Body of pancreas (tissue), 4 donors: ENCODE results near the gene NELFCD. TPM values are rescaled to one million over a fixed set of nuclear protein-coding genes. Genes with fewer than 3 reads are reported as not detected.

ENCODE experiments used
- ATAC-seq: fragments of 150-250 bp; one replicate; pipeline ENCODE4 v1.9.1; 2016
- DNase-seq, 4 donors: peaks; one replicate each; pipeline ENCODE4 v3.0.0-alpha.2; 2019
- H3K27ac ChIP-seq, 4 donors: fragments of 200-600 bp; sonication (generic); 1 replicate in 3 of 4; 2 replicates in 1 of 4; pipeline versions ENCODE4 v1.5.1 to v1.6.1; 2016 to 2019; ENCODE audit warnings: mild to moderate bottlenecking in 1 of 4, mixed read lengths in 1 of 4, moderate library complexity in 1 of 4
- H3K27me3 ChIP-seq, 2 donors: fragments of 200-600 bp; sonication (generic); one replicate each; pipeline ENCODE4 v1.6.0; 2016; ENCODE audit warnings: mild to moderate bottlenecking in 1 of 2
- H3K36me3 ChIP-seq, 2 donors: fragments of 200-600 bp; sonication (generic); replicated peaks in 1 of 2; 2 replicates each; pipeline ENCODE4 v1.5.1; 2016; ENCODE audit warnings: low read depth in 2 of 2; ENCODE audit not compliant: insufficient read depth in 1 of 2
- H3K4me1 ChIP-seq: fragments of 200-600 bp; sonication (generic); one replicate; pipeline ENCODE4 v1.6.0; 2016
- H3K4me3 ChIP-seq, 2 donors: fragments of 200-600 bp; sonication (generic); 1 replicate in 1 of 2; 2 replicates in 1 of 2; pipeline ENCODE4 v1.5.1; 2016 to 2019
- H3K9me3 ChIP-seq, 3 donors: fragments of 200-600 bp; sonication (generic); 1 replicate in 2 of 3; 2 replicates in 1 of 3; pipeline ENCODE4 v1.5.1; 2016
- CTCF ChIP-seq, 7 experiments: fragments of 450-650 bp in 4 of 7; fragments of 200-600 bp in 3 of 7; sonication (generic) in 3 of 7; IDR thresholded peaks; one replicate each; pipeline ENCODE4 v1.5.1; 2016 to 2019; ENCODE audit warnings: antibody characterized with exemption in 7 of 7
- POLR2A ChIP-seq, 3 donors: fragments of 450-650 bp; IDR thresholded peaks; one replicate each; pipeline ENCODE4 v1.6.1; 2016; ENCODE audit warnings: antibody characterized with exemption in 3 of 3, mild to moderate bottlenecking in 2 of 3
- WGBS, 2 donors: methylation state at CpG; one replicate each; pipeline ENCODE4 v1.1.5; 2017; 5-methylcytosine and 5-hydroxymethylcytosine counted together
- intact Hi-C: fragments of 100-400 bp; cut with DNase I; formaldehyde crosslinking; loops from one replicate; pipeline ENCODE4 v1.15.1; 2023
- total RNA-seq, 2 donors: library from RNA; depleted of rRNA; stranded (reverse); fragments of >200 nt; gene quantifications; one replicate each; pipeline ENCODE4 v1.1.0, GENCODE V29; 2016

NELFCD gene
- total RNA-seq, 2 donors from 2014 or later: 35.9 to 45.9 TPM

- intact Hi-C loops: no loop called here
- H3K27ac ChIP-seq: no peak overlapping the region
- no peak for TF ChIP-seq POLR2A (IDR thresholded peaks at IDR 0.05)
- no peak for TF ChIP-seq CTCF (IDR thresholded peaks at IDR 0.05)
- no peaks in the 10 kb centered on the region for H3K9me3 ChIP-seq
- peaks cover 46% of the 10 kb centered on the region for H3K4me1 ChIP-seq
- ATAC-seq: no peak
- peaks cover 0 to 12% of the 10 kb centered on the region in 2 donors for H3K36me3 ChIP-seq
- DNase-seq: no peak
- 82 to 88% methylated on average over 8 of the region's 8 CpGs for WGBS, 2 donors
- H3K4me3 ChIP-seq: no peak overlapping the region
- no peaks in the 10 kb centered on the region for H3K27me3 ChIP-seq
Observed at GRCh38 chr20:59027741-59028320, 46.8 kb downstream of the NELFCD start.

GRCh38 chr20:59028812-59029211, 47.8 kb downstream of the NELFCD start:
- intact Hi-C loops: no loop called here
- 47 to 56% methylated on average over 2 of the region's 2 CpGs for WGBS, 2 donors
- H3K9me3 ChIP-seq: no peaks in the 10 kb centered on the region
- no peak for TF ChIP-seq POLR2A (IDR thresholded peaks at IDR 0.05)
- TF ChIP-seq CTCF (IDR thresholded peaks at IDR 0.05): no peak
- H3K4me1 ChIP-seq: peaks cover 49% of the 10 kb centered on the region
- H3K36me3 ChIP-seq: peaks cover 0 to 12% of the 10 kb centered on the region in 2 donors
- no peak overlapping the region for H3K27ac ChIP-seq
- H3K4me3 ChIP-seq: no peak overlapping the region
- H3K27me3 ChIP-seq: no peaks in the 10 kb centered on the region
- ATAC-seq (no peak), DNase-seq (no peak)

GRCh38 chr20:59030911-59031563, 50.0 kb downstream of the NELFCD start:
- WGBS, 2 donors: 54 to 65% methylated on average over 7 of the region's 7 CpGs
- H3K27ac ChIP-seq: no peak overlapping the region

GRCh38 chr20:59031564-59032022, 50.5 kb downstream of the NELFCD start:
- H3K4me3 ChIP-seq: peak overlapping the region; percentile 36 to 51
- TF ChIP-seq CTCF (IDR thresholded peaks at IDR 0.05): no peak
- no peak for TF ChIP-seq POLR2A (IDR thresholded peaks at IDR 0.05)
- intact Hi-C loops: no loop called here
- 9 to 14% methylated on average over 12 to 13 of the region's 13 CpGs for WGBS, 2 donors
- H3K4me1 ChIP-seq: peaks cover 41% of the 10 kb centered on the region
- ATAC-seq (no peak), DNase-seq (peak in 1 of 4 donors; percentile 10)
- peak overlapping the region; percentile 52 to 90 (median 73) for H3K27ac ChIP-seq
- no peaks in the 10 kb centered on the region for H3K9me3 ChIP-seq
- no peaks in the 10 kb centered on the region for H3K27me3 ChIP-seq
- H3K36me3 ChIP-seq: peaks cover 0 to 17% of the 10 kb centered on the region in 2 donors

More at GRCh38 chr20:59030911-59031563, 50.0 kb downstream of the NELFCD start:
- no peaks in the 10 kb centered on the region for H3K9me3 ChIP-seq
- H3K4me1 ChIP-seq: peaks cover 41% of the 10 kb centered on the region
- TF ChIP-seq POLR2A (IDR thresholded peaks at IDR 0.05): no peak
- no peak for TF ChIP-seq CTCF (IDR thresholded peaks at IDR 0.05)
- H3K4me3 ChIP-seq: peak overlapping the region in 1 of 2 donors; percentile 36
- peaks cover 0 to 17% of the 10 kb centered on the region in 2 donors for H3K36me3 ChIP-seq
- no peaks in the 10 kb centered on the region for H3K27me3 ChIP-seq
- DNase-seq (no peak), ATAC-seq (no peak)
- intact Hi-C loops: no loop called here
